HG02981 (cell line): ENCODE measurements around the gene ERG.

ENCODE experiments used
- ATAC-seq: cut with Tn5 transposase; IDR thresholded peaks from one replicate; pipeline ENCODE4 v1.9.1; 2021; ENCODE audit warnings: mild to moderate bottlenecking, moderate library complexity; ENCODE audit not compliant: unreplicated experiment

Gene ERG

GRCh38 chr21:38500073-38500472, 1.8 kb upstream of the ERG start:
- no peak for ATAC-seq

GRCh38 chr21:38499296-38499695, 1.0 kb upstream of the ERG start:
- no peak for ATAC-seq

GRCh38 chr21:38496224-38496623, 2.1 kb downstream of the ERG start:
- no peak for ATAC-seq

GRCh38 chr21:38495696-38496095, 2.6 kb downstream of the ERG start:
- ATAC-seq = no peak

- ATAC-seq = no peak
Measured at GRCh38 chr21:38495242-38495641, 3.0 kb downstream of the ERG start.

- ATAC-seq = no peak
Measured at GRCh38 chr21:38494703-38495102, 3.6 kb downstream of the ERG start.

GRCh38 chr21:38494251-38494642, 4.0 kb downstream of the ERG start:
- ATAC-seq = no peak

GRCh38 chr21:38493549-38494250, 4.6 kb downstream of the ERG start:
- no peak for ATAC-seq

GRCh38 chr21:38492007-38492406, 6.3 kb downstream of the ERG start:
- ATAC-seq = no peak

GRCh38 chr21:38491536-38491935, 6.7 kb downstream of the ERG start:
- ATAC-seq = no peak

- ATAC-seq = no peak
Measured at GRCh38 chr21:38490411-38491020, 7.8 kb downstream of the ERG start.

GRCh38 chr21:38489729-38490128, 8.5 kb downstream of the ERG start:
- ATAC-seq = no peak

GRCh38 chr21:38489271-38489652, 9.0 kb downstream of the ERG start:
- ATAC-seq = no peak

- no peak for ATAC-seq
Measured at GRCh38 chr21:38488640-38489270, 9.5 kb downstream of the ERG start.

GRCh38 chr21:38487901-38488639, 10.2 kb downstream of the ERG start:
- no peak for ATAC-seq

- ATAC-seq = no peak
Measured at GRCh38 chr21:38486706-38487105, 11.6 kb downstream of the ERG start.

GRCh38 chr21:38486221-38486620, 12.1 kb downstream of the ERG start:
- ATAC-seq = no peak

- no peak for ATAC-seq
Measured at GRCh38 chr21:38479641-38480525, 18.4 kb downstream of the ERG start.

GRCh38 chr21:38478782-38479181, 19.5 kb downstream of the ERG start:
- no peak for ATAC-seq

GRCh38 chr21:38477226-38477625, 21.1 kb downstream of the ERG start:
- no peak for ATAC-seq

GRCh38 chr21:38476385-38476784, 21.9 kb downstream of the ERG start:
- no peak for ATAC-seq
